ENCODE measurements around the gene DLG2.
"Not testable (repeated sequence)": the region's sequence is repeated elsewhere in the genome, so short reads cannot be mapped to it uniquely, and the experiment has no call there.

Gene DLG2

GRCh38 chr11:84884836-84885235, 742.3 kb downstream of the DLG2 start:
- DNase-seq = no peak

- no peak for DNase-seq
Measured at GRCh38 chr11:84882056-84882455, 745.1 kb downstream of the DLG2 start.

GRCh38 chr11:84871116-84871515, 756.0 kb downstream of the DLG2 start:
- DNase-seq = no peak

GRCh38 chr11:84870486-84870885, 756.7 kb downstream of the DLG2 start:
- DNase-seq = no peak

GRCh38 chr11:84866922-84867321, 760.2 kb downstream of the DLG2 start:
- no peak for DNase-seq

- DNase-seq = no peak
Measured at GRCh38 chr11:84865791-84866535, 761.2 kb downstream of the DLG2 start.

- no peak for DNase-seq
Measured at GRCh38 chr11:84865257-84865656, 761.9 kb downstream of the DLG2 start.

- no peak for DNase-seq
Measured at GRCh38 chr11:84857746-84858145, 769.4 kb downstream of the DLG2 start.

GRCh38 chr11:84855508-84856245, 771.5 kb downstream of the DLG2 start:
- DNase-seq = no peak

GRCh38 chr11:84854498-84854880, 772.7 kb downstream of the DLG2 start:
- DNase-seq = no peak

- DNase-seq = no peak
Measured at GRCh38 chr11:84853841-84854497, 773.2 kb downstream of the DLG2 start.

- no peak for DNase-seq
Measured at GRCh38 chr11:84847842-84848241, 779.3 kb downstream of the DLG2 start.

GRCh38 chr11:84840201-84840600, 786.9 kb downstream of the DLG2 start:
- DNase-seq = not testable (repeated sequence)

GRCh38 chr11:84837402-84838069, 789.6 kb downstream of the DLG2 start:
- no peak for DNase-seq

GRCh38 chr11:84836371-84836770, 790.8 kb downstream of the DLG2 start:
- DNase-seq = no peak

- DNase-seq = no peak
Measured at GRCh38 chr11:84833488-84834088, 793.6 kb downstream of the DLG2 start.

GRCh38 chr11:84830372-84830771, 796.8 kb downstream of the DLG2 start:
- DNase-seq = no peak

GRCh38 chr11:84829162-84829561, 798.0 kb downstream of the DLG2 start:
- DNase-seq = no peak

- no peak for DNase-seq
Measured at GRCh38 chr11:84828616-84829015, 798.5 kb downstream of the DLG2 start.

- DNase-seq = no peak
Measured at GRCh38 chr11:84825106-84825660, 802.0 kb downstream of the DLG2 start.

GRCh38 chr11:84824624-84825023, 802.5 kb downstream of the DLG2 start:
- no peak for DNase-seq

- no peak for DNase-seq
Measured at GRCh38 chr11:84819537-84819936, 807.6 kb downstream of the DLG2 start.

- no peak for DNase-seq
Measured at GRCh38 chr11:84819128-84819527, 808.0 kb downstream of the DLG2 start.

All from activated effector memory CD4-positive, alpha-beta T cell treated with Interleukin-2 at 50 U/mL for 16 hours (primary cell).